Suppressor macrophage treated with lipopolysaccharide for 4 hours (primary cell): ENCODE data around the gene VCY.
"Not testable (repeated sequence)": the region's sequence is repeated elsewhere in the genome, so short reads cannot be mapped to it uniquely, and the experiment has no call there.

Experiments
- DNase-seq: peaks from one replicate; pipeline ENCODE4 v3.0.0-alpha.2; 2020

VCY gene

GRCh38 chrY:13986373-13986772 lies at the start of gene VCY:
Gene VCY (minus strand): TSS chrY:13986473. CDS start chrY:13986440, 33 bp downstream.
- not testable (repeated sequence) for DNase-seq

GRCh38 chrY:14030395-14030794 lies 44.1 kb upstream of the VCY start:
- DNase-seq = not testable (repeated sequence)

DNA sequence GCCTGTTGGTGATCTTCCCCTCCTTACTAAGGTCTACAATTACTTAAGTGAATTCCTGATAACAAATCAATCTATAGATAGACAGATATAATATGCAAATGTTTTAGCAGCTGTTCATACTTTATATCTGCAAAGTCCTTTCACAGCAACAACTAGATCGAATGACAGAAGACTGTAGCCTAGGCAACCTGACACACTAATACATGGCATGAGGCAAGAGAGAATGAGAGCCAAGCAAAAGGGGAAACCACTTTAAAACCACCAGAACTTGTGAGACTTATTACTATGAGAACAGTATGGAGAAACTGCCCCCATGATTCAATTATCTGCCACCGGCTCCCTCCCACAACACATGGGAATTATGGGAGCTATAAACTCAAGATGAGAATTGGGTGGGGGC lies 25.6 kb upstream of the VCY start:
- DNase-seq = not testable (repeated sequence)

DNA sequence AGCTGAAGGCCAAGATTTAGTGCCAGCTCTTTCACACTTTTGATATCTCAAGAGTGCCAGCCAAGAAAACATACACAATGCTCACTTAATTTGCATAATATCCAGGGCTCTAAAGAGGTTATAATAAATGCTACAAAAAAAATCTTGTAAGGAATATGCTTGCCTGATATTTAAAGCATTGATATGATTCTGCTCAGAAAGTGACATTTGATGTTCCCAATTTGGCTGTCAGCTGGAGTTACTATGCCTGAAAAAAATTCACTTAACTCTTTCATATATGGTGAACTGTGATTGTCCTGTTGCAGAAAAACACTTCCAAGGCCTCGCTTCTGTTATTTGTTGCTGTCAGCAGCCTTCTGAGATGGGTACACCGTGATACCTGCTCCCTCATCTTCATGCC lies 43.9 kb downstream of the VCY start:
- not testable (repeated sequence) for DNase-seq
